KMS-11 (cell line): ENCODE measurements around the gene FGF6.
"Not testable (repeated sequence)": the region's sequence is repeated elsewhere in the genome, so short reads cannot be mapped to it uniquely, and the experiment has no call there.

Experiments
- H2AFZ ChIP-seq: fragments of 200-600 bp; sonication (generic); 2 replicates; pipeline ENCODE4 v1.6.1; 2016; ENCODE audit warnings: antibody characterized with exemption, mixed run types, low read depth
- H3K27ac ChIP-seq: fragments of 200-600 bp; sonication (generic); 2 replicates; pipeline ENCODE4 v1.6.1; 2016; ENCODE audit warnings: mild to moderate bottlenecking, mixed run types
- H3K27me3 ChIP-seq: fragments of 200-600 bp; sonication (generic); 2 replicates; pipeline ENCODE4 v1.6.1; 2017; ENCODE audit warnings: mild to moderate bottlenecking, low read depth, mixed run types, moderate library complexity; ENCODE audit not compliant: insufficient read depth
- H3K36me3 ChIP-seq: fragments of 200-600 bp; sonication (generic); 2 replicates; pipeline ENCODE4 v1.6.1; 2017; ENCODE audit warnings: mild to moderate bottlenecking, mixed run types; ENCODE audit not compliant: insufficient read depth
- H3K4me1 ChIP-seq: fragments of 200-600 bp; sonication (generic); 2 replicates; pipeline ENCODE4 v1.6.1; 2016; ENCODE audit warnings: mild to moderate bottlenecking, low read depth, mixed run types; ENCODE audit not compliant: poor library complexity, severe bottlenecking
- H3K4me2 ChIP-seq: fragments of 200-600 bp; sonication (generic); 2 replicates; pipeline ENCODE4 v1.7.0; 2016; ENCODE audit warnings: mild to moderate bottlenecking, mixed run types
- H3K4me3 ChIP-seq: fragments of 200-600 bp; sonication (generic); IDR thresholded peaks from 2 replicates; pipeline ENCODE4 v1.6.1; 2017; ENCODE audit warnings: low read depth, low read length, mixed read lengths; ENCODE audit not compliant: insufficient read depth
- H3K79me2 ChIP-seq: fragments of 200-600 bp; sonication (generic); 2 replicates; pipeline ENCODE4 v1.6.1; 2016; ENCODE audit warnings: low read depth, mixed run types; ENCODE audit not compliant: insufficient read depth
- H3K9ac ChIP-seq: fragments of 200-600 bp; sonication (generic); 2 replicates; pipeline ENCODE4 v1.6.1; 2016; ENCODE audit warnings: mild to moderate bottlenecking, mixed run types
- H4K20me1 ChIP-seq: fragments of 200-600 bp; sonication (generic); 2 replicates; pipeline ENCODE4 v1.6.1; 2016; ENCODE audit warnings: mild to moderate bottlenecking, mixed run types; ENCODE audit not compliant: insufficient read depth
- TF ChIP-seq, protein P1 (sequence below): fragments of 200-600 bp; sonication (generic); conservative IDR thresholded peaks from 2 replicates; pipeline ENCODE4 v1.6.1; 2017; ENCODE audit warnings: low read depth, mild to moderate bottlenecking, antibody characterized with exemption, low read length, moderate library complexity, mixed read lengths

Gene FGF6

DNA sequence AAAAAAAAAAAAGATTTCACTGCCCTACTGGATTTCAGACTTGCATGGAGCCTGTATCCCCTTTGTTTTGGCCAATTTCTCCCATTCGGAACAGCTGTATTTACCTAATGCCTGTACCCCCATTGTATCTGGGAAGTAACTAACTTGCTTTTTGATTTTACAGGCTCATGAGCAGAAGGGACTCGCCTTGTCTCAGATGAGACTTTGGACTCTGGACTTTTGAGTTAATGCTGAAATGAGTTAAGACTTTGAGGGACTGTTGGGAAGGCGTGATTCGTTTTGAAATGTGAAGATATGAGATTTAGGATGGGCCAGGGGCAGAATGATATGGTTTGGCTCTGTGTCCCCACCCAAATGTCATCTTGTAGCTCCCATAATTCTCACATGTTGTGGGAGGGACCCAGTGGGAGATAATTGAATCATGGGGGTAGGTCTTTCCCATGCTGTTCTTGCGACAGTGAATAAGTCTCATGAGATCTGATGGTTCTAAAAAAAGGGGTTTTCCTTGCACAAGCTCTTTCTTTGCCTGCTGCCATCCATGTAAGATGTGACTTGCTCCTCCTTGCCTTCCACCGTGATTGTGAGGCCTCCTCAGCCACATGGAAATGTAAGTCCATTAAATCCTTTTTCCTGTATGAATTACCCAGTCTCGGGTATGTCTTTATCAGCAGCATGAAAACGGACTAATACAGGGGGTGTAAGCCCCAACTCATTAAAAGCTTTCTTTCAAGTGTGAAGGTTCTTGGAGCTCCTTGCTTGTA is 40.6 kb downstream of the FGF6 start:
- not testable (repeated sequence) for H3K4me2 ChIP-seq, H3K36me3 ChIP-seq, H2AFZ ChIP-seq, H3K27ac ChIP-seq, H3K4me1 ChIP-seq, H3K9ac ChIP-seq, H3K79me2 ChIP-seq, H3K4me3 ChIP-seq, H4K20me1 ChIP-seq, H3K27me3 ChIP-seq

DNA sequence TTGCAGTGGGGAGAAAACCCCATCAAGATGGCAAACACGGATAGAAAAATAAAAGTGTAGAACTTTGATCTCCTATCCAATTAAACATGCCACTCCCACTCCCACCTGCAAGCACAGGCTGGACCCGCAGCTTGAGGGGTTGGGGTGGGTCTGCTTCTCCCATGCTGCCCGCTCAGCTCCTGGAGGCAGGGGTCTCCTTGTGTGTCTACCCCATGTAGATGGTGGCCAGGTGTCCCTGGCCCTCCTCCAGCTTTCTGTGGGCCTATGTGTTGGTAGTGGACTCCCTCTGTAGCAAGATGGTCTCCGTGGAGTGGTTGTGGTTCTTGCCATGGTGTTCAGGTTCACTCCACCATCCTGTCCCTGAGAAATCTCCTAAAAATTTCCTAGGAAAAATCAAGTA is 42.6 kb downstream of the FGF6 start:
- H3K4me1 ChIP-seq, result no peaks in the 10 kb centered on the region
- H3K79me2 ChIP-seq, result no peaks in the 10 kb centered on the region
- no peak overlapping the region for H2AFZ ChIP-seq
- H3K4me2 ChIP-seq, result no peak overlapping the region
- TF ChIP-seq, protein P1, sequence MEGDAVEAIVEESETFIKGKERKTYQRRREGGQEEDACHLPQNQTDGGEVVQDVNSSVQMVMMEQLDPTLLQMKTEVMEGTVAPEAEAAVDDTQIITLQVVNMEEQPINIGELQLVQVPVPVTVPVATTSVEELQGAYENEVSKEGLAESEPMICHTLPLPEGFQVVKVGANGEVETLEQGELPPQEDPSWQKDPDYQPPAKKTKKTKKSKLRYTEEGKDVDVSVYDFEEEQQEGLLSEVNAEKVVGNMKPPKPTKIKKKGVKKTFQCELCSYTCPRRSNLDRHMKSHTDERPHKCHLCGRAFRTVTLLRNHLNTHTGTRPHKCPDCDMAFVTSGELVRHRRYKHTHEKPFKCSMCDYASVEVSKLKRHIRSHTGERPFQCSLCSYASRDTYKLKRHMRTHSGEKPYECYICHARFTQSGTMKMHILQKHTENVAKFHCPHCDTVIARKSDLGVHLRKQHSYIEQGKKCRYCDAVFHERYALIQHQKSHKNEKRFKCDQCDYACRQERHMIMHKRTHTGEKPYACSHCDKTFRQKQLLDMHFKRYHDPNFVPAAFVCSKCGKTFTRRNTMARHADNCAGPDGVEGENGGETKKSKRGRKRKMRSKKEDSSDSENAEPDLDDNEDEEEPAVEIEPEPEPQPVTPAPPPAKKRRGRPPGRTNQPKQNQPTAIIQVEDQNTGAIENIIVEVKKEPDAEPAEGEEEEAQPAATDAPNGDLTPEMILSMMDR, result no peak
- H3K27ac ChIP-seq, result no peak overlapping the region
- H3K9ac ChIP-seq, result no peak overlapping the region
- no peaks in the 10 kb centered on the region for H3K36me3 ChIP-seq
- no peak overlapping the region for H3K4me3 ChIP-seq
- no peaks in the 10 kb centered on the region for H3K27me3 ChIP-seq
- H4K20me1 ChIP-seq, result no peaks in the 10 kb centered on the region

GRCh38 chr12:4401117-4401516 is 44.5 kb downstream of the FGF6 start:
- H3K27me3 ChIP-seq, result no peaks in the 10 kb centered on the region
- H3K4me2 ChIP-seq, result no peak overlapping the region
- no peak overlapping the region for H3K4me3 ChIP-seq
- H3K4me1 ChIP-seq, result no peaks in the 10 kb centered on the region
- TF ChIP-seq, protein P1, result no peak
- H3K27ac ChIP-seq, result no peak overlapping the region
- no peak overlapping the region for H3K9ac ChIP-seq
- H4K20me1 ChIP-seq, result no peaks in the 10 kb centered on the region
- no peak overlapping the region for H2AFZ ChIP-seq
- no peaks in the 10 kb centered on the region for H3K79me2 ChIP-seq
- no peaks in the 10 kb centered on the region for H3K36me3 ChIP-seq

DNA sequence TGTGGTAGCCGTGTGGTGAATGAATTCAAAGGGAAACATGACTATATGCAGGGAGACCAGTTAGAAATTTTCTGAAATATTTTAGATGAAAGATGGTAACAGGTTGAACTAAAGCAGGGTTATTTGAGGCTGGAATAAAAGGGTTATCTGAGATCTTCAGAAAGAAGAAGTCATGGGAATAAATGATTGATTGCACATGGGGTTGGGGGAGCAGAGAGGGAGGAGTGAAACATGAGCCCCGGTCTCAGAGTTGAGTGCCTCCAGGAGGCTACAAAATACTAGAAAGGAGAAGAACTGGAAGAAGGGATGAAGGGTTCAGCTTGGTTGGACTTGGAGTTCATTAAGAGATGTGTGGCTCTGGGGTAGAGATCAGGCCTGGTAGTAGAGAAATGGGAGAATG is 49.8 kb downstream of the FGF6 start:
- TF ChIP-seq, protein P1, result no peak
- Histone ChIP-seq H3K9ac (no peak overlapping the region), H3K4me2 (no peak overlapping the region), H3K36me3 (no peaks in the 10 kb centered on the region), H3K27me3 (no peaks in the 10 kb centered on the region), H3K4me3 (no peak overlapping the region), H3K79me2 (no peaks in the 10 kb centered on the region), H3K27ac (no peak overlapping the region), H4K20me1 (no peaks in the 10 kb centered on the region), H3K4me1 (no peaks in the 10 kb centered on the region), H2AFZ (no peak overlapping the region)

DNA sequence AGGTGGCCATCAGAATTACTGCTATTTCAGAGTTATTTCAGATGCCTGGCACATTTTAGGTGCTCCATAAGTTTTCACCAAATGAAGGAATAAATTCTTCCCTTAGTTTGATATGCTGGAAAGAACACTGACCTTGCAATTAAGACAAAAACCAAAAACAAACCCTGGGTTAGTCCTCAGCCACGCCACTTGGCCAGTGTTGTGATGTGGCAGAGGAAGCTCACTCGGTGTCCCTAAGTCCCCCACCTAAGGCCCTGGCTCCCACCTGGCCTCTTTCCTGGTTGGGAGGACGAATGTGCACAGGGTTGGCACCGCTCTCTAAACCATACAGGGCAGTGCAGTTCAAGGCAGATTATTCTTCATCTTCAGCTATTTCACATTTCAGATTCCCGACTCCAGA is 52.4 kb downstream of the FGF6 start:
- H3K27ac ChIP-seq, result no peak overlapping the region
- H3K79me2 ChIP-seq, result no peaks in the 10 kb centered on the region
- H3K4me2 ChIP-seq, result no peak overlapping the region
- no peak overlapping the region for H2AFZ ChIP-seq
- H3K27me3 ChIP-seq, result no peaks in the 10 kb centered on the region
- no peaks in the 10 kb centered on the region for H4K20me1 ChIP-seq
- no peak overlapping the region for H3K9ac ChIP-seq
- H3K36me3 ChIP-seq, result no peaks in the 10 kb centered on the region
- no peak overlapping the region for H3K4me3 ChIP-seq
- H3K4me1 ChIP-seq, result no peaks in the 10 kb centered on the region
- TF ChIP-seq, protein P1, result no peak
